K562 (cell line): ENCODE data around the gene KIF19.

ENCODE experiments used
- ARID3B ChIP-seq: fragments of 250-450 bp; sonication (Bioruptor Pico); IDR thresholded peaks from 2 replicates; pipeline ENCODE4 v1.4.0; 2020; ENCODE audit warnings: borderline replicate concordance
- CTCF ChIP-seq, 3 experiments: IDR thresholded peaks in 2 of 3; conservative IDR thresholded peaks in 1 of 3; 2 replicates each; pipeline ENCODE4 v1.5.1; 2011 to 2012; ENCODE audit warnings: low read length in 3 of 3, mild to moderate bottlenecking in 3 of 3, control low read depth in 2 of 3, improper control_type of control experiment in 1 of 3, inconsistent platforms in 1 of 3, low read depth in 1 of 3, mixed read lengths in 1 of 3, moderate library complexity in 1 of 3; ENCODE audit not compliant: insufficient read depth in 2 of 3
- JUND ChIP-seq, 2 experiments: IDR thresholded peaks; 2 replicates in 1 of 2; 3 replicates in 1 of 2; pipeline ENCODE4 v1.6.1; 2011; ENCODE audit warnings: borderline replicate concordance in 2 of 2, low read depth in 2 of 2, low read length in 2 of 2, improper control_type of control experiment in 1 of 2, missing biosample characterization in 1 of 2, missing genetic modification characterization in 1 of 2, missing genetic modification reagents in 1 of 2
- KAT2B ChIP-seq: IDR thresholded peaks from one replicate; pipeline ENCODE4 v1.6.1; 2012; ENCODE audit warnings: low read depth, mild to moderate bottlenecking, control low read depth, inconsistent platforms, low read length, moderate library complexity
- KLF13 ChIP-seq: fragments of 450-650 bp; IDR thresholded peaks from 2 replicates; pipeline ENCODE4 v1.6.1; 2016; ENCODE audit warnings: missing genetic modification characterization, low read depth, mild to moderate bottlenecking, missing compliant biosample characterization, moderate library complexity, borderline replicate concordance
- LEF1 ChIP-seq: fragments of 450-650 bp; IDR thresholded peaks from 2 replicates; pipeline ENCODE4 v1.6.1; 2016; ENCODE audit warnings: mild to moderate bottlenecking
- NFXL1 ChIP-seq: fragments of 450-650 bp; formaldehyde crosslinking; IDR thresholded peaks from 2 replicates; pipeline ENCODE4 v1.4.0; 2021; ENCODE audit warnings: mild to moderate bottlenecking
- OTX1 ChIP-seq: fragments of 450-650 bp; formaldehyde crosslinking; IDR thresholded peaks from 2 replicates; pipeline ENCODE4 v1.4.0; 2022; ENCODE audit warnings: mild to moderate bottlenecking
- SMC3 ChIP-seq: conservative IDR thresholded peaks from 2 replicates; pipeline ENCODE4 v1.6.1; 2011; ENCODE audit warnings: low read depth, low read length, improper control_type of control experiment; ENCODE audit not compliant: insufficient read depth
- TARDBP ChIP-seq: fragments of 450-650 bp; IDR thresholded peaks from 2 replicates; pipeline ENCODE4 v1.6.1; 2016
- ZNF274 ChIP-seq: IDR thresholded peaks from 2 replicates; pipeline ENCODE4 v1.6.1; 2011; ENCODE audit warnings: low read depth, mild to moderate bottlenecking, low read length, moderate library complexity, borderline replicate concordance
- ZNF512 ChIP-seq: IDR thresholded peaks from 2 replicates; pipeline ENCODE4 v1.6.1; 2016; ENCODE audit warnings: missing genetic modification characterization, missing compliant biosample characterization

- no peak for TF ChIP-seq KLF13
- TF ChIP-seq KAT2B: no peak
- TF ChIP-seq ARID3B (CRISPR knock-in tag): no peak
- no peak for TF ChIP-seq OTX1 (CRISPR knock-in tag)
- no peak for TF ChIP-seq ZNF512
- TF ChIP-seq JUND (IDR thresholded peaks at IDR 0.05; ENCODE audit: borderline replicate concordance, low read depth, low read length): no peak
- no peak for TF ChIP-seq JUND (tag; IDR thresholded peaks at IDR 0.05; ENCODE audit: borderline replicate concordance, low read depth, low read length)
- no peak for TF ChIP-seq SMC3
- no peak for TF ChIP-seq CTCF (IDR thresholded peaks at IDR 0.05 in 2 of 3, conservative IDR thresholded peaks at IDR 0.05 in 1 of 3; ENCODE audit: insufficient read depth in 2 of 3, low read depth in 1 of 3, low read length in 3 of 3)
- no peak for TF ChIP-seq LEF1
- no peak for TF ChIP-seq ZNF274
- TF ChIP-seq TARDBP: no peak
- no peak for TF ChIP-seq NFXL1 (CRISPR knock-in tag)
These were observed 45.7 kb downstream of the KIF19 start for GRCh38 chr17:74371653-74372147.
